Keratinocyte (primary cell): Measurements from ENCODE around the gene CACNB4. TPM values are rescaled to one million over a fixed set of nuclear protein-coding genes. Genes with fewer than 3 reads are reported as not detected.

Source experiments
- DNase-seq: peaks from one replicate; pipeline ENCODE4 v3.0.0-alpha.2; 2011; ENCODE audit warnings: low read depth, missing footprints, low spot score
- FAIRE-seq: peaks from 2 replicates; lab custom pipeline; 2011; peaks lifted over from hg19 to GRCh38; lab: Jason Lieb, UNC
- H2AFZ ChIP-seq: 2 replicates; pipeline ENCODE4 v1.6.0; 2012; ENCODE audit warnings: low read length, control low read depth, inconsistent platforms; ENCODE audit not compliant: control insufficient read depth
- H3K27ac ChIP-seq: 2 replicates; pipeline ENCODE4 v1.5.1; 2011; ENCODE audit warnings: low read length; ENCODE audit not compliant: control insufficient read depth, insufficient read depth
- H3K27me3 ChIP-seq: 3 replicates; pipeline ENCODE4 v1.6.0; 2011; ENCODE audit warnings: low read length; ENCODE audit not compliant: control insufficient read depth, insufficient read depth; ENCODE audit errors: extremely low read depth
- H3K36me3 ChIP-seq, 2 experiments: 2 replicates in 1 of 2; 3 replicates in 1 of 2; pipeline ENCODE4 v1.5.1; 2011; ENCODE audit warnings: low read length in 2 of 2, mild to moderate bottlenecking in 1 of 2; ENCODE audit not compliant: control insufficient read depth in 2 of 2, insufficient read depth in 2 of 2; ENCODE audit errors: extremely low read depth in 1 of 2
- H3K4me1 ChIP-seq: 3 replicates; pipeline ENCODE4 v1.5.1; 2011; ENCODE audit warnings: low read length; ENCODE audit not compliant: control insufficient read depth, insufficient read depth; ENCODE audit errors: extremely low read depth
- H3K4me2 ChIP-seq: 3 replicates; pipeline ENCODE4 v1.6.0; 2011; ENCODE audit warnings: low read depth, low read length; ENCODE audit not compliant: control insufficient read depth, insufficient read depth; ENCODE audit errors: extremely low read depth
- H3K4me3 ChIP-seq, 3 experiments: fragments of 200-600 bp in 1 of 3; sonication (generic) in 1 of 3; 2 replicates in 2 of 3; 3 replicates in 1 of 3; pipeline ENCODE4 v1.5.1; 2011 to 2016; ENCODE audit warnings: low read length in 3 of 3, mild to moderate bottlenecking in 3 of 3, control low read depth in 2 of 3, inconsistent platforms in 1 of 3, low read depth in 1 of 3, mixed read lengths in 1 of 3, mixed run types in 1 of 3, moderate library complexity in 1 of 3; ENCODE audit not compliant: control insufficient read depth in 2 of 3, insufficient read depth in 2 of 3; ENCODE audit errors: extremely low read depth in 1 of 3
- H3K79me2 ChIP-seq: 2 replicates; pipeline ENCODE4 v1.6.0; 2012; ENCODE audit warnings: low read length; ENCODE audit not compliant: control insufficient read depth, insufficient read depth
- H3K9ac ChIP-seq: 3 replicates; pipeline ENCODE4 v1.6.0; 2011; ENCODE audit warnings: low read length; ENCODE audit not compliant: control insufficient read depth, insufficient read depth; ENCODE audit errors: extremely low read depth
- H3K9me1 ChIP-seq: 3 replicates; pipeline ENCODE4 v1.6.0; 2011; ENCODE audit warnings: low read length; ENCODE audit not compliant: control insufficient read depth, insufficient read depth; ENCODE audit errors: extremely low read depth
- H3K9me3 ChIP-seq: 2 replicates; pipeline ENCODE4 v1.5.1; 2012; ENCODE audit warnings: low read depth, low read length; ENCODE audit not compliant: control insufficient read depth
- H4K20me1 ChIP-seq: 3 replicates; pipeline ENCODE4 v1.6.0; 2011; ENCODE audit warnings: low read length; ENCODE audit not compliant: control insufficient read depth, insufficient read depth; ENCODE audit errors: extremely low read depth
- EZH2 ChIP-seq: IDR thresholded peaks from one replicate; pipeline ENCODE4 v1.6.1; 2012; ENCODE audit warnings: inconsistent platforms, mild to moderate bottlenecking, low read length, moderate library complexity
- dilution Hi-C: fragments of 300-500 bp; cut with MboI; formaldehyde crosslinking; loops from one replicate; pipeline ENCODE4 v1.7.0; 2020; ENCODE audit warnings: low sequenced_read_pairs; ENCODE audit not compliant: extremely low pct_ligation_motif_present
- polyA plus RNA-seq, 5 experiments: library from polyadenylated mRNA; depleted of rRNA in 3 of 5; stranded (reverse) in 3 of 5; stranded (forward) in 1 of 5; unstranded in 1 of 5; fragments of >200 nt; gene quantifications; 1 replicate in 1 of 5; 2 replicates in 3 of 5; 3 replicates in 1 of 5; pipeline versions ENCODE4 v1.2.1 to v1.2.3, GENCODE V29; 2011 to 2012; ENCODE audit warnings: missing spikeins in 2 of 5, low read depth in 1 of 5, low replicate concordance in 1 of 5
- TF ChIP-seq, protein P1 (sequence below), 3 experiments: IDR thresholded peaks in 1 of 3; conservative IDR thresholded peaks in 1 of 3; optimal IDR thresholded peaks in 1 of 3; 2 replicates in 2 of 3; 3 replicates in 1 of 3; pipeline versions ENCODE3 to v1.5.1; 2011; ENCODE audit warnings: low read length in 3 of 3, mild to moderate bottlenecking in 3 of 3, moderate library complexity in 2 of 3, control low read depth in 1 of 3, inconsistent platforms in 1 of 3; ENCODE audit not compliant: insufficient read depth in 2 of 3; ENCODE audit errors: extremely low read depth in 1 of 3

CACNB4 gene
- polyA plus RNA-seq, 1 donor (not counting 4 experiments of a cell fraction or from before 2014, with no cell fraction given), result 0.30 TPM

DNA sequence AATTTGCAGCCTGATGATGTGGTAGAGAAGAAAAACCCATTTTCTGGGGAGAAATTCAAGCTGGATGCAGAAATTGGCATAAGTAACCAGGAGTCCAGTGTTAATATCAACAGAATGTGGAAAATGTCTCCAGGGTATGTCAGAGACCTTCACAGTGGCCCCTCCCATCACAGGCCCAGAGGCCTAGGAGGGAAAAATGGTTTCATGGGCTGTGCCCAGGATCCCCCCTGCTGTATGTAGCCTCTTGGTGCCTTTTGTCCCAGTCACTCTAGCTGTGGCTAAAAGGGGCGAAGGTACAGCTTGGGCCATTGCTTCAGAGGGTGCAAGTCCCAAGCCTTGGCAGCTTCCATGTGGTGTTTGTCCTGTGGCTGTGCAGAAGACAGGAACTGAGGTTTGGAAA is 40.2 kb downstream of the CACNB4 start:
- Histone ChIP-seq H3K4me1 (peaks cover 16% of the 10 kb centered on the region), H3K4me3 (no peak overlapping the region), H3K79me2 (no peaks in the 10 kb centered on the region), H3K9ac (no peak overlapping the region), H3K36me3 (no peaks in the 10 kb centered on the region), H3K9me3 (peaks cover 3% of the 10 kb centered on the region), H3K9me1 (no peaks in the 10 kb centered on the region), H2AFZ (no peak overlapping the region), H3K27me3 (peaks cover 2% of the 10 kb centered on the region), H3K4me2 (no peak overlapping the region), H3K27ac (no peak overlapping the region), H4K20me1 (no peaks in the 10 kb centered on the region)
- dilution Hi-C loops, result no loop called here
- TF ChIP-seq, protein P1, sequence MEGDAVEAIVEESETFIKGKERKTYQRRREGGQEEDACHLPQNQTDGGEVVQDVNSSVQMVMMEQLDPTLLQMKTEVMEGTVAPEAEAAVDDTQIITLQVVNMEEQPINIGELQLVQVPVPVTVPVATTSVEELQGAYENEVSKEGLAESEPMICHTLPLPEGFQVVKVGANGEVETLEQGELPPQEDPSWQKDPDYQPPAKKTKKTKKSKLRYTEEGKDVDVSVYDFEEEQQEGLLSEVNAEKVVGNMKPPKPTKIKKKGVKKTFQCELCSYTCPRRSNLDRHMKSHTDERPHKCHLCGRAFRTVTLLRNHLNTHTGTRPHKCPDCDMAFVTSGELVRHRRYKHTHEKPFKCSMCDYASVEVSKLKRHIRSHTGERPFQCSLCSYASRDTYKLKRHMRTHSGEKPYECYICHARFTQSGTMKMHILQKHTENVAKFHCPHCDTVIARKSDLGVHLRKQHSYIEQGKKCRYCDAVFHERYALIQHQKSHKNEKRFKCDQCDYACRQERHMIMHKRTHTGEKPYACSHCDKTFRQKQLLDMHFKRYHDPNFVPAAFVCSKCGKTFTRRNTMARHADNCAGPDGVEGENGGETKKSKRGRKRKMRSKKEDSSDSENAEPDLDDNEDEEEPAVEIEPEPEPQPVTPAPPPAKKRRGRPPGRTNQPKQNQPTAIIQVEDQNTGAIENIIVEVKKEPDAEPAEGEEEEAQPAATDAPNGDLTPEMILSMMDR (optimal IDR thresholded peaks at IDR 0.05 in 1 of 3, IDR thresholded peaks at IDR 0.05 in 1 of 3, conservative IDR thresholded peaks at IDR 0.05 in 1 of 3; ENCODE audit: extremely low read depth in 1 of 3, insufficient read depth in 2 of 3, low read length in 3 of 3), result no peak
- TF ChIP-seq EZH2, result no peak
- no peak for FAIRE-seq
- DNase-seq, result no peak

DNA sequence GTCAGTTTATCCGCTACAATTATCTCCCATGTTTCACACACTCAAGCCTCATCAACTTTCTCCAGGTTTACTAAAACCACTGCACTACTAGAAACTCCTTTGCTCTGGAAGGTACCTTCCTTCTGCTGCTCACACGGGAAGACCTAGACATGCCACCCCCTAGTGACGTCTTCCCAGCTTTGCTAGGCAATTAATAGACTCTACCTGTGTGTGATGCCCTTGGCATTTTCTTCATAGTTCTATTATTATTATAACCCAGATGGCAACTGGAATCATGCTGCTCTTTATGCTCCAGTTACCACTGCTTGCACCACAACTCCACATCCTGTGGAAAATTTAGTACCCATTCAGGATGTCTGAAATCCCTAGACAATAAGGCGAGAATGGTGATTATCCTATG is 42.4 kb downstream of the CACNB4 start:
- Histone ChIP-seq H3K9ac (no peak overlapping the region), H3K79me2 (no peaks in the 10 kb centered on the region), H3K27me3 (peaks cover 7% of the 10 kb centered on the region), H2AFZ (no peak overlapping the region), H3K4me1 (peaks cover 12% of the 10 kb centered on the region), H3K36me3 (no peaks in the 10 kb centered on the region), H3K4me3 (no peak overlapping the region), H3K27ac (no peak overlapping the region), H3K4me2 (no peak overlapping the region), H4K20me1 (no peaks in the 10 kb centered on the region), H3K9me3 (peaks cover 3% of the 10 kb centered on the region), H3K9me1 (no peaks in the 10 kb centered on the region)
- TF ChIP-seq EZH2, result no peak
- TF ChIP-seq, protein P1 (optimal IDR thresholded peaks at IDR 0.05 in 1 of 3, IDR thresholded peaks at IDR 0.05 in 1 of 3, conservative IDR thresholded peaks at IDR 0.05 in 1 of 3; ENCODE audit: extremely low read depth in 1 of 3, insufficient read depth in 2 of 3, low read length in 3 of 3), result no peak
- FAIRE-seq (no peak), DNase-seq (no peak)
- dilution Hi-C loops, result no loop called here
